Measurements from ENCODE around the gene SLC9A9. TPM values are rescaled to one million over a fixed set of nuclear protein-coding genes. Genes with fewer than 3 reads are reported as not detected.

The SLC9A9 gene
- polyA plus RNA-seq, 2 donors = 8.3 to 11.9 TPM

DNA sequence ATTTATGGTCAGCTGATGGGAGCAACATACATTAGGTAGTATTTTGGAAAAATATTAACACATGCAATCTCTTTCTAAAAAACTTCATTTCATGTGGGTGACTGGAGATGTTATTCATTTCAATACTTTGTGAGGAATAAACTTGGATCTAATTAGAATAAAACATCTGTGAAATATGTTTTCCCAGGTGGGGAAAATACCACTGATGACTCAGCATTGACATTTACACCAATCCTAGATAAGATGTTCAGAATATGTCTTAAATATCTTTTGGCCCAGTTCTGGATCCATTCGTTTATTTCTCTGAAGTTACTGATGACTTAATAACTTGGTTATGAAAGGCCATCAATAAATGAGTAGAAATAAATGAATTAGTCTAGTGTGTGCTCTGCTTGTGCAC lies 481.1 kb downstream of the SLC9A9 start:
- WGBS, 2 donors = 30 to 46% methylated on average over 1 of the region's 1 CpG
- no peak overlapping the region for H3K4me3 ChIP-seq (ENCODE audit: low read depth in 1 of 2, low read length in 2 of 2)

DNA sequence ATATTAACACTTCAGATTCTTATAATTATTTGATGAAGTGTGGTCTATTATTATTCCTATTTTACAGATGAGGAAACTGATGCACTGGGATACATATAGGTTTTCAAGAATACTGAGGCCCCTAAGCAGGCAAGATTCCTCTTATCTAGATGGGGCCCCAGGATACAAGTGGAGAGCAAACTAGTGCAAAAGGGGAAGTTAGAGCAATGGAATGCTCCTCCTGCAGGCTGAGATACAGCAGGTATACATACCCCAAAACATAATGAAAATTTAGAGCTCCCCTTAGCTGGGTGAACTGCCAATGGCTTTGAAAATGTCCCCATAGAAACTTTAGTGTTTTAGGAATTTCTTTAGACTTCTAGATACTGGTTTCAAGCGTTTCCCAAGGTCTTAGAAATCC lies 481.6 kb downstream of the SLC9A9 start:
- Histone ChIP-seq H3K27me3 (ENCODE audit: control insufficient read depth in 1 of 2, insufficient read depth in 2 of 2, low read length in 2 of 2) (no peaks in the 10 kb centered on the region), H3K36me3 (ENCODE audit: control insufficient read depth in 2 of 2, insufficient read depth in 2 of 2, low read length in 1 of 2) (no peaks in the 10 kb centered on the region), H3K9me3 (ENCODE audit: control insufficient read depth in 2 of 2, insufficient read depth in 1 of 2, low read depth in 1 of 2, low read length in 1 of 2) (no peaks in the 10 kb centered on the region), H3K27ac (ENCODE audit: low read depth in 2 of 2, low read length in 1 of 2) (no peak overlapping the region), H3K4me3 (ENCODE audit: low read depth in 1 of 2, low read length in 2 of 2) (no peak overlapping the region), H3K4me1 (ENCODE audit: control insufficient read depth in 2 of 2, insufficient read depth in 2 of 2, low read length in 1 of 2) (no peaks in the 10 kb centered on the region)
- WGBS, 2 donors = 86 to 88% methylated on average over 1 of the region's 1 CpG

More for the DNA sequence above, 481.1 kb downstream of the SLC9A9 start:
- Histone ChIP-seq H3K27me3 (ENCODE audit: control insufficient read depth in 1 of 2, insufficient read depth in 2 of 2, low read length in 2 of 2) (no peaks in the 10 kb centered on the region), H3K9me3 (ENCODE audit: control insufficient read depth in 2 of 2, insufficient read depth in 1 of 2, low read depth in 1 of 2, low read length in 1 of 2) (no peaks in the 10 kb centered on the region), H3K36me3 (ENCODE audit: control insufficient read depth in 2 of 2, insufficient read depth in 2 of 2, low read length in 1 of 2) (no peaks in the 10 kb centered on the region), H3K27ac (ENCODE audit: low read depth in 2 of 2, low read length in 1 of 2) (no peak overlapping the region), H3K4me1 (ENCODE audit: control insufficient read depth in 2 of 2, insufficient read depth in 2 of 2, low read length in 1 of 2) (no peaks in the 10 kb centered on the region)

DNA sequence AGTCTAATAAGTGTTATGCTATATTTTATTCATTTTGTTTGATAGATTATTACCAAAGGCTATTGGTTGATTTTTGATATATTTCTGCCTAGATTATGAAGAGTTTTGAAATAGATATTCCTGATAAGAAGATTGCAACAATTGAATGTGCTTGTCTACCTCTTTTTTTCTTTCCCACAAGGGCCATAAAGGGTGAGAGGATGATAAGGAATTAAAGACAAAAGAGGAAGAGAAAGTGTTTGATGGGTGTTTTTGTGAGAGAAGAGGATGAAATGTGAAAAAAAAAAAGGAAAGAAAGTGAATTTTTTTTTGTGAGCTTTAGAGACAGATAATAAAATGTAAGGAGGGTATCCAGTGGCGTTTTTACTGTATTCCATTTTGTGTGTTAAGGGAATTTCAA lies 484.3 kb downstream of the SLC9A9 start:
- WGBS, 2 donors = 93 to 96% methylated on average over 1 of the region's 1 CpG
- H3K9me3 ChIP-seq (ENCODE audit: control insufficient read depth in 2 of 2, insufficient read depth in 1 of 2, low read depth in 1 of 2, low read length in 1 of 2) = no peaks in the 10 kb centered on the region
- H3K36me3 ChIP-seq (ENCODE audit: control insufficient read depth in 2 of 2, insufficient read depth in 2 of 2, low read length in 1 of 2) = no peaks in the 10 kb centered on the region
- no peaks in the 10 kb centered on the region for H3K27me3 ChIP-seq (ENCODE audit: control insufficient read depth in 1 of 2, insufficient read depth in 2 of 2, low read length in 2 of 2)
- no peak overlapping the region for H3K4me3 ChIP-seq (ENCODE audit: low read depth in 1 of 2, low read length in 2 of 2)
- no peak overlapping the region for H3K27ac ChIP-seq (ENCODE audit: low read depth in 2 of 2, low read length in 1 of 2)
- H3K4me1 ChIP-seq (ENCODE audit: control insufficient read depth in 2 of 2, insufficient read depth in 2 of 2, low read length in 1 of 2) = no peaks in the 10 kb centered on the region

DNA sequence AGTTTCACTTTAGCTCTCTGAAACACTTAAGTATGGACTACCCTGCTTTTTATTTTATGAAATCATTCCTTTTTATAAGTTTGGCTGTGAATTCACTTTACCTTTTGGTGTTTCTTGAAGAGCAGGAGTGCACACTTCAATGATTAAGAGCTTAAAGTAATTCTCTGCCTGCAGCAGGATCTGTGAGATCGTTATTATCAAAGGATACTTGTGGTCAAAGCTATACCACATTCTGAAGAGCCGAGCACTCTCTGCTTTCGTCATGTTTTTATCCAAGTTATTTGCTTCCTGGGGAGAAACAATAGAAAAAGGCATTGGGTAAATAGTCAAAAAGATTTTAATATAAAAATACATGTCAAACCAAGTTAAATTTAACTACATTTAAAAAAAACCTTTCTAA lies 485.0 kb downstream of the SLC9A9 start:
- H3K36me3 ChIP-seq (ENCODE audit: control insufficient read depth in 2 of 2, insufficient read depth in 2 of 2, low read length in 1 of 2) = no peaks in the 10 kb centered on the region
- H3K9me3 ChIP-seq (ENCODE audit: control insufficient read depth in 2 of 2, insufficient read depth in 1 of 2, low read depth in 1 of 2, low read length in 1 of 2) = no peaks in the 10 kb centered on the region
- H3K27me3 ChIP-seq (ENCODE audit: control insufficient read depth in 1 of 2, insufficient read depth in 2 of 2, low read length in 2 of 2) = no peaks in the 10 kb centered on the region
- no peak overlapping the region for H3K4me3 ChIP-seq (ENCODE audit: low read depth in 1 of 2, low read length in 2 of 2)
- no peaks in the 10 kb centered on the region for H3K4me1 ChIP-seq (ENCODE audit: control insufficient read depth in 2 of 2, insufficient read depth in 2 of 2, low read length in 1 of 2)
- no peak overlapping the region for H3K27ac ChIP-seq (ENCODE audit: low read depth in 2 of 2, low read length in 1 of 2)
- 62 to 70% methylated on average over 3 of the region's 3 CpGs for WGBS, 2 donors

DNA sequence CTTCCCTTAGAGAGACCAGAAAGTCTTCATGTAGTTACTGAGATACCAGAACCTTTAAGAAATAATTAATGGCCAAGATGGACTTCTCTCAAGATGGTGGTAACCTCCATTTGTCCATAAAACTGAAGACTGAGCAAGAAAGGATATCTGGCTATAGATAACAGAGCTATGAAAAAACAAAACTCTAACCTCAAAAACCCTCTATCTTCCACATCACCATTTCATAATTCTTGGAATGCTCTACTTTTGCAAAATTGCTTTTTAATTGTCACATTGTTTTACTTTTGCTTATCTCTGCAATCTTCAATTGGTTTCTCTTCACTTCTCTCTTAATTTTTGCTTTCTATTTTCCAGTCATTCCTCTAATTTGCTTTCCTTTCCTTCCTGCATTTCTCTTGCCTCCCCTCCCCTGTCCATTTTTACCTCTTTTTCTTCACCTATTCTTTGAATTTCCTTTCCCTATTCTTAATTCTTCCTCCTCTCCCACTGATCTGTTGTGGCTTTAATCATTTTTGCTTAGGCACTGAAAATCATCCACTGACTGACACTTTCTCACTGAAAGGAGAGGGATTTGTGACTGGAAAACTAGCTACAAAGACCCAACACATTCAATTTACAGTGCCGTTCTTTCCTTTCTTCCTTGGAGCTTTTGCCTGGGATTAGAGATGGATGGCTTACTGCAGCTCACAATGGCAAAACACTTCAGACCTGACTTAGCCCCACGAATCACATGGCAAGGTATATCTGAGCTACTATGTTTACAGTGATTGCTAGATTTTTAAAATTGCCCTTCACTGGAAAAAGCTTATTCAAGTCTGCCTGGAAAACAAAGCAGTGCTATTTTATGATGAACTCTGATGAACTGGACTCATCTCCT lies 485.9 kb downstream of the SLC9A9 start:
- Histone ChIP-seq H3K36me3 (ENCODE audit: control insufficient read depth in 2 of 2, insufficient read depth in 2 of 2, low read length in 1 of 2) (no peaks in the 10 kb centered on the region), H3K4me3 (ENCODE audit: low read depth in 1 of 2, low read length in 2 of 2) (no peak overlapping the region), H3K4me1 (ENCODE audit: control insufficient read depth in 2 of 2, insufficient read depth in 2 of 2, low read length in 1 of 2) (no peaks in the 10 kb centered on the region), H3K27ac (ENCODE audit: low read depth in 2 of 2, low read length in 1 of 2) (no peak overlapping the region), H3K9me3 (ENCODE audit: control insufficient read depth in 2 of 2, insufficient read depth in 1 of 2, low read depth in 1 of 2, low read length in 1 of 2) (no peaks in the 10 kb centered on the region), H3K27me3 (ENCODE audit: control insufficient read depth in 1 of 2, insufficient read depth in 2 of 2, low read length in 2 of 2) (no peaks in the 10 kb centered on the region)
- 81 to 85% methylated on average over 2 of the region's 2 CpGs for WGBS, 2 donors

DNA sequence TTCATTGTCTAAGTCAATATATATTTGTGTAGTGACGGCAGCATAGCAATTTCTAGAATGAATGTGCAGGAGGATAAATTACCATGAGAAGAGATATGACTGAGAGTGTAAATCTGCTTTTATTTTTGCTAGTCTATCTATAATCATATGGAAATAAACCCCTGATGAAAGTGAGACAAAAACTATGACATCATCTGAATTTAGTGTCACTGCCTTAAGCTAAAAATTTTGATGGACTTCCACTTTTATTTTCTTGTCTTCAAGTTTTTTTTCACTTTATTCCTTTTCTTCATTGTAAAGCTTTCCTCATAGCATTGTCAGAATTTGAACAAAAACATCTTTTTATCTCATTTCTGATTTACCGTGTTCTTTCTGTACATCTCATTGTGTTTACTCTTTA lies 486.7 kb downstream of the SLC9A9 start:
- H3K9me3 ChIP-seq (ENCODE audit: control insufficient read depth in 2 of 2, insufficient read depth in 1 of 2, low read depth in 1 of 2, low read length in 1 of 2) = no peaks in the 10 kb centered on the region
- no peaks in the 10 kb centered on the region for H3K36me3 ChIP-seq (ENCODE audit: control insufficient read depth in 2 of 2, insufficient read depth in 2 of 2, low read length in 1 of 2)
- H3K27ac ChIP-seq (ENCODE audit: low read depth in 2 of 2, low read length in 1 of 2) = no peak overlapping the region
- H3K27me3 ChIP-seq (ENCODE audit: control insufficient read depth in 1 of 2, insufficient read depth in 2 of 2, low read length in 2 of 2) = no peaks in the 10 kb centered on the region
- H3K4me3 ChIP-seq (ENCODE audit: low read depth in 1 of 2, low read length in 2 of 2) = no peak overlapping the region
- H3K4me1 ChIP-seq (ENCODE audit: control insufficient read depth in 2 of 2, insufficient read depth in 2 of 2, low read length in 1 of 2) = no peaks in the 10 kb centered on the region
- 95% methylated on average over 2 of the region's 2 CpGs for WGBS, 2 donors

DNA sequence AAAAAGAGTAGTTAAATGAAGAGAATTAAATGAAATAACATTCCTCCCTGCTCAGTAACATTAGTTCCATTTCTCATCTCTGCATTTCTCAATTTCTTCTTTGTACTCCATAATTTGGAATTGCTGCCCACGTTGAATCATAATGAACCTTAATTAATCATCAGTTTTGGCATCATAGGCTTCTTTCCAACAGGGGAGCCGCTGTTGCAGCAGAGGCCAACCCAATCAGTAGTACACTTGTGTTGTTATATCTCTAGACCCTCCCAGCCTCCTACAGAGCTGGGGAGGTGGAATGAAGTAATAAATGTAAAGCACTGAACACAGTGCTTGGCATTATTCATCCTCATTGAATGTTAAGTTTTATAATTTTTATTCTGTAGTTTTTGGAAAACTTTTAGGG lies 488.0 kb downstream of the SLC9A9 start:
- H3K4me3 ChIP-seq (ENCODE audit: low read depth in 1 of 2, low read length in 2 of 2) = no peak overlapping the region
- no peaks in the 10 kb centered on the region for H3K27me3 ChIP-seq (ENCODE audit: control insufficient read depth in 1 of 2, insufficient read depth in 2 of 2, low read length in 2 of 2)
- no peak overlapping the region for H3K27ac ChIP-seq (ENCODE audit: low read depth in 2 of 2, low read length in 1 of 2)
- WGBS, 2 donors = 30% methylated on average over 2 of the region's 2 CpGs
- no peaks in the 10 kb centered on the region for H3K4me1 ChIP-seq (ENCODE audit: control insufficient read depth in 2 of 2, insufficient read depth in 2 of 2, low read length in 1 of 2)
- no peaks in the 10 kb centered on the region for H3K9me3 ChIP-seq (ENCODE audit: control insufficient read depth in 2 of 2, insufficient read depth in 1 of 2, low read depth in 1 of 2, low read length in 1 of 2)
- H3K36me3 ChIP-seq (ENCODE audit: control insufficient read depth in 2 of 2, insufficient read depth in 2 of 2, low read length in 1 of 2) = no peaks in the 10 kb centered on the region

DNA sequence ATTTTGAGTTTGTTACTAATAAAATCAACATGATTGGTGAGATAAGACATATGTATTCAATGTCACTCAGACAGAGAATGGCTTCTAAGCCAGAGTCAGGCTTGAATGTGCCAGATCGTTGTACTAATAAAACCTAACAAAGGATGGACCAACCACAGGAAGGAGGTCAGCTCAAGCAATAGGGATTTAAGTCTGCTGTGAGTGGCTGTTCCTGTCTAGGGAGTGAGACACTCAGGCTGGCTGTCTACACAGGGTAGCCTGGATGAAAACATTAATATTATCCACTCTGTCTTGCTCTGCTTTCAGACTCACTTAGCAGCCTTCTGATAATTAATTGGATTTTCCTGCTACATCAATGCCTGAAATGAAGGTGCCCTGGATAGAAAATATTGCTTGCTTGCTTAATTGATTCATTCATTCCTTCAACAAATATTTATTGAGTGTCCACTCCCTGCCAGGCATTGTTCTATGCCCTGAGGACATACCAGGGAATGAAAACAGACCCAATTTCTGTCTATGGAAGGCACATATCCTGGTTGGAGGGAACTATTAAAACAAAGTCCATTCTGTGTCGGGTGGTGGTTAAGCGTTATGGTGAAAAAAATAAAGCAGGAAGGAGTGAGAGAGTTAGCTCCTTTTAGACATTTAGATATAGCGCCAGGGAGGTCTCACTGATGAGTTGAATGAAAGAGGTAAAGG lies 489.3 kb downstream of the SLC9A9 start:
- 71 to 80% methylated on average over 4 of the region's 4 CpGs for WGBS, 2 donors
- Histone ChIP-seq H3K9me3 (ENCODE audit: control insufficient read depth in 2 of 2, insufficient read depth in 1 of 2, low read depth in 1 of 2, low read length in 1 of 2) (no peaks in the 10 kb centered on the region), H3K27ac (ENCODE audit: low read depth in 2 of 2, low read length in 1 of 2) (no peak overlapping the region), H3K4me3 (ENCODE audit: low read depth in 1 of 2, low read length in 2 of 2) (no peak overlapping the region), H3K4me1 (ENCODE audit: control insufficient read depth in 2 of 2, insufficient read depth in 2 of 2, low read length in 1 of 2) (no peaks in the 10 kb centered on the region), H3K27me3 (ENCODE audit: control insufficient read depth in 1 of 2, insufficient read depth in 2 of 2, low read length in 2 of 2) (no peaks in the 10 kb centered on the region), H3K36me3 (ENCODE audit: control insufficient read depth in 2 of 2, insufficient read depth in 2 of 2, low read length in 1 of 2) (no peaks in the 10 kb centered on the region)

DNA sequence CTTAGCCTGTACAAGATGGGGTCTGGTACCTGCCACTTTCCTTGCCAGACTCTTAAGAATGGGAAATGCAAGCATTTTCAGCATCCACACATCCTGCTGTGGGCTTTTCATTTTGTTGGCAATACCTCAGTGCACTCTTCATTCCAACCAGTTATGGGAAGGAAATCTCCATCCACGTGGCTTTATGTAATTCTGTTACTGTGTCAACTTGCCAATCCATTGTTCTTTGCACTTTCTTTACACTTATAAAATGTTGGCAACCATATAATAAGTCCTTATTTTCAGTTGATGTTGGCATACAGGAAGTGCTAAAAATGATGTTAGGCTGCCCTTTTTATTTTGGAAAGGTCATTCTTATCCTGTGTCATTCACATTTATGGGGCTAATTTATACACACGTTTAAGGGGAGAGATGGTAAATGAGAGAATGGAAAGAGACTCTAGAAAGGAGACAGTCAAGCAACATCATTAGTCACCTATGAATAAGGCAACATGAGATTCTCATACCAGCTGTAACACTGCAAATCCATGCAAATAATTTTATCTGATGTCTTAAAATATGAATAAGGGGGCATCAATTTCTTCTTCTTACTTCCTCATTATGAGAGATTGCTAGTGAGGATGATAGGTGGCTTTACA lies 490.0 kb downstream of the SLC9A9 start:
- H3K9me3 ChIP-seq (ENCODE audit: control insufficient read depth in 2 of 2, insufficient read depth in 1 of 2, low read depth in 1 of 2, low read length in 1 of 2) = no peaks in the 10 kb centered on the region
- H3K27me3 ChIP-seq (ENCODE audit: control insufficient read depth in 1 of 2, insufficient read depth in 2 of 2, low read length in 2 of 2) = no peaks in the 10 kb centered on the region
- no peaks in the 10 kb centered on the region for H3K4me1 ChIP-seq (ENCODE audit: control insufficient read depth in 2 of 2, insufficient read depth in 2 of 2, low read length in 1 of 2)
- no peak overlapping the region for H3K4me3 ChIP-seq (ENCODE audit: low read depth in 1 of 2, low read length in 2 of 2)
- H3K36me3 ChIP-seq (ENCODE audit: control insufficient read depth in 2 of 2, insufficient read depth in 2 of 2, low read length in 1 of 2) = no peaks in the 10 kb centered on the region
- WGBS, 2 donors = 32% methylated on average over 2 of the region's 2 CpGs
- H3K27ac ChIP-seq (ENCODE audit: low read depth in 2 of 2, low read length in 1 of 2) = no peak overlapping the region
